HG02588 (cell line): ENCODE data around the gene SCN4B.

Experiments
- ATAC-seq: cut with Tn5 transposase; IDR thresholded peaks from one replicate; pipeline ENCODE4 v1.9.1; 2021; ENCODE audit warnings: mild to moderate bottlenecking, moderate library complexity; ENCODE audit not compliant: unreplicated experiment

Gene SCN4B

DNA sequence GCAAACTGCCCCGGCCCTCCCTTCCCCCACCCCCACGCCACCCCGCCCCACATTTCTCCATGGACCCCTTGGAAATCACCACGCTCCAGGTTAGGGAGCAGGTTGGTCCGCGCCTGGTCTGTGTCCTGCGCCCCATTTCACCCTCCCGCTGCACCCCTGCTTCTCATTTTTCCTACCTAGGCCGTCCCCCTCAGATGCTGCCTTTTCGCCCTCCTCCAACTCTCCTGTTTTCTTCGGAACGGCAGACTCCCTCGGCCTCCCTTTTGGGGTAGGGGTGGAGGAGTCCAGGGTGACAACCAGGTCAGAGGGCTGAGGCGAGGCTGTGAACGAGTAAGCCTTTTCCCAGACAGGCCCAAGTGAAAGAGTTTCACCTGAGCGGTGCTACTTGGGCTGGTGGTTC is 893 bp upstream of the SCN4B start:
- no peak for ATAC-seq

DNA sequence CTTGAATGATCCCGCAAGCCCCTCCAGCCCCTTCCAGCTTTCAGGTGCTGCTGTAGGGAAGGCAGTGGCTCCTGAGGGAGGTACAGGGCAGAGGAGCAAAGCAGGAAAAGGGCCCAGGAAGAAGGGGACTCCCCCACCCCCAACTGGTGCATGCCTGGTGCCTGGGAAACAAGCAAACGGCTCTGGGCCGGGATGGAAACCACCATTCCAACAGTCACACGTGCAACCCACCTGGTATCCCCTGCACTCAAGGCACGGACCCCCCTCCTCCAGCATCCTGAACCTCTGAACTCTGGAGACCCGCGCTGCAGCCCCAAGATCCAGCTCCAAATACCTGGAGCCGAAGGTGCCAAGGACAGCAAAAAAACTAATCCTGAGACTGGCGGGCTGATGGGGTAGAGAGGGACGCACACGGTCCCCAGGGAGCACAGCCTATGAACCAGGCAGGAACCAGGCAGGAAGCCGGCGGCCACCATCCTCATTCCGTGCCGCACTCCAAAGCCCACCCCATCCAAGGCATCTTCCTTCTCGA is 537 bp downstream of the SCN4B start:
- ATAC-seq, result no peak

- no peak for ATAC-seq
These were observed 1.2 kb downstream of the SCN4B start for GRCh38 chr11:118151431-118151830.

- no peak for ATAC-seq
These were observed 3.1 kb downstream of the SCN4B start for GRCh38 chr11:118149493-118149892.

GRCh38 chr11:118148856-118149255 is 3.8 kb downstream of the SCN4B start:
- ATAC-seq, result no peak

DNA sequence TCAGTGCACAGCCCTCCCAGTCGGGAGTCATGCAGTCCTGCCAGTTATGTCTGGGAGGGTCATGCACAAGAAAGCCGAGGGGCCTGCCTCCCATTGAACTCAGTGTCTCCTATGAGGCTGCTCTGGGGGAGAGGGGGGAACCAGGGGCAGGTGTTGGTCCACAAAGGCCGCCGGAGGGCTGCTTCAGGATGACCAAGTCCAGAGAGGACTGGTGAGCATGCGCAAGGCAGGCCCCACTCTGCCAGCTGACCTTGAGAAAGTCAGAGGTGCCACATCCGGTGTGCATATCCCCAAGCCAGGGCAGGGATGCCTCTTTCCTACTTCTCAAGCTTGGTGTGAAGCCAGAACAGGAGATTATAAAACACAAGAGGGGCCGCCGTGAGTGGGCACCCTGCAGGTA is 4.4 kb downstream of the SCN4B start:
- no peak for ATAC-seq

DNA sequence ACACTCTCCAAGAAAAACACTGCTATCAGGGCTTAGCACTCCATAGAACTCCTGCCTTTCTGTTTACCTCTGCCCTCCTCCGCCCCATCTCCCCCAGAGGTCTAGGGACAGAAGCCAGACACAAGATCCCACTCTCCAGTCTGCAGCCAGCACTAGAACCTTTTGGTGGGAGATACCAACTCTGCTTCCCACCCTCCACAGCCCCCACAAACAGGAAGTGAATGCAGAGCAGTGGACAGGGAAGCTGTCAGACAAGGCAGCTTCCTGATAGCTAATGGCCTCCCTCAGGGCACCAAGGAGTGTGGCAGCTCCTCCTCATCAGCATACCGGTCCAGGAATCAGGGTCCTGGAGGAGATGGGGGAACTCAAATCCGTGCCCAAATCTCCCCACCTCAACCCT is 5.1 kb downstream of the SCN4B start:
- ATAC-seq, result no peak

- no peak for ATAC-seq
These were observed 6.1 kb downstream of the SCN4B start for GRCh38 chr11:118146554-118146953.

DNA sequence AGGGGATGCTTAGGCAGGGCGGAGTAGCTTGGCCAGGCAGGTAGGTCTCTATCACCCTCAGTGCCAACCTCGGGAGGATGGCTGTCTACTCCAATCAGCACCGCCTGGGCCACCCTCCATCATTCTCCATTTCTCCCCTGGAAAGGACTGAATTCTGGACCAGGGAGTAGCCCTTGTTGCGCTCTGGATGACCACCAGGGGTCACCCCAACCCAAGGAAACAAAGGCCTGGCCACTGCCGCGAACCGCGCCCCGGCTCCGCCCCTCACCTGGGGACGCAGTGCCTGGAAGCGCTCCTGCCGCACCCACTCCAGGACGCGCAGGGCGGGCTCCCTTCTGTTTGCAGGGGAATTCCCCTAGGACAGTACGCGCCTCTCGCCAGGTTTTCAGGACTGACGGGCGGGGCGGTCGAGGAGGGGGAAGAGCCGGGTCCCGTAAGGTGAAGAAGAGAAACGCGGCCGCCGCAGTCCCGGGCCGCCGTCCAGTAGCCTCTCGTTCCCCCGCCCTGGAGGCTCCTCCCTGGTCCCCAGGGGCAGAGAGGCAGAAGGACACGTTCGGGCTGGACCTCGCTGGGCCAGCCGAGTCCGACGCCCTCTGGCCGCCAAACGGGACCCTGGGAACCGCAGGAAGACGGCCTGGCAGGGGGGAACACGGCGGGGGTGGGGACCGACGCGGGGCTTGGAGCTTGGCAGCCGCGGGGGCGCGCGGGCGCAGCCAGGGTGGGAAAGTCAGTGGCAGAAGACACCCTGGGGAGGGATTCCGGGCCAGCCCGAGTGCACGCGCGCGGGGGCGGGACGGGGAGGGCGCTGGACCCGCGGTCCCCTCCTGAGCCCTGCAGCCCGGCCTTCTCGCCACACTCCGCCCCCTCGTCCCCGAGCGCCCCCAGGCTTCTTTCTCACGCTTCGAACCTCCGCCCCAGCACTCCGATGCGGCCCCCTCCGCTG is 7.1 kb downstream of the SCN4B start:
- ATAC-seq, result peak; percentile 82

- ATAC-seq, result no peak
These were observed 8.0 kb downstream of the SCN4B start for GRCh38 chr11:118144301-118145268.

DNA sequence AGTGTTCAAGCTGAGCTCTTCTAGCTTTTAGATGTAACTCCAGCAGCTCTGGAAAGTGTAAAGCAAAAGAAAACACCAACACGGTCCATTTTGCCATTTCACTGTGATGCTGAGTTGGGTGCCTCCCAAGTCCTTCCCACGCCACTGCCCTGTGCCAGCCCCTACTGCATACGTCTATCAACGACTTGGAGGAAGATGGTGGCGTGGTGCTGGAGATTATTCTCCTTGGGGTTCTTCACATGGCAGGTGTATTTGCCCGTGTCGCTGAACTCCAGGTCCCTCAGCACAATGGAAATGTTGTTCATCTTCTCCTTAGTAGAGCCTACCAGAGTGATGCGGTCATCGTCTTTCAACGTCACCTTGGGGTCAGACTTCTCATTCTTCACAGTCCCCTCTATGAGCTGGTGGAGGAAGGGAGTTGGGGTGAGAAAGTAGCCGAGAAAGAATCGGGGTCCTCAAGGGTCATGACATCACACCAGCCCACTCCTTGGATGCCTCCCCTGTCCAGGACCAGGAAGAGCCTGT is 8.9 kb downstream of the SCN4B start:
- no peak for ATAC-seq

DNA sequence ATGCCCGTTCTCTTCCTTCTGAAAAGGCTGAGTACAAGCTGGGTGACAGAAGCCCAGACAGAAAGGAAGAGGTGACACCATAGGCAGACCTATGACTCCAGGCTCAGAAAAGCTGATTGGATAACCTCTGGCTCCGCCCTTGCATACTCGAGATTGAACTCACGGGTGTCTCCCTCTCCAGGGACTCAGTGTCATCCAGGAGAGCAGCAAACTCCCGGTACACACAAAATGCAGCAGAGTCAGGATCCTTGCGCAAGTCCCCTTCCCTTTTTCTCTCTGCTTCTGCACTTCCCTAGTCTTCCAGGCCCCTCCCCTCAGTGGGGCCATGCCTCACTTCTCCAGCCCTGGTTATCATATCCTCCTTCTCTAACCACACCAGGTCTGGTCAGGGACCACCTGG is 9.8 kb downstream of the SCN4B start:
- ATAC-seq, result no peak

DNA sequence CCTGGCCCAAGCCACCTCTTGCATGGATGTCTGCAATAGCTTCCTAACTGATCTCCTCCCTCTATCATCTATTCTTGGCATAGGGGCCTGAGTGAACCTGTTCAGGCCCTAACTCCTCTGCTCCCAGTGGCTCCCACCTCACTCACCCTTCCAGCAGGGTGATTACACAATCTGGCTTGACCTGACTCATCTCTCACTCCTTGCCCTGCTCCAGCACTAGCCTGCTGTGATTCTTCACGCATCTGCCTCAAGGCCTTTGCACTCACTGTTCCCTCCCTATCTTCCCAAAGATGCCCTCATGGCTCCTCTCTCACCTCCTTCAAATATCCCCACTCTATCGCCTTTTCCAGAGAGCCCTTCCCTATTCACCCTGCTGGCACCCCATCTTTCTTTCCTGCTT is 10.5 kb downstream of the SCN4B start:
- ATAC-seq, result no peak

- ATAC-seq, result no peak
These were observed 13.0 kb downstream of the SCN4B start for GRCh38 chr11:118139578-118139977.

DNA sequence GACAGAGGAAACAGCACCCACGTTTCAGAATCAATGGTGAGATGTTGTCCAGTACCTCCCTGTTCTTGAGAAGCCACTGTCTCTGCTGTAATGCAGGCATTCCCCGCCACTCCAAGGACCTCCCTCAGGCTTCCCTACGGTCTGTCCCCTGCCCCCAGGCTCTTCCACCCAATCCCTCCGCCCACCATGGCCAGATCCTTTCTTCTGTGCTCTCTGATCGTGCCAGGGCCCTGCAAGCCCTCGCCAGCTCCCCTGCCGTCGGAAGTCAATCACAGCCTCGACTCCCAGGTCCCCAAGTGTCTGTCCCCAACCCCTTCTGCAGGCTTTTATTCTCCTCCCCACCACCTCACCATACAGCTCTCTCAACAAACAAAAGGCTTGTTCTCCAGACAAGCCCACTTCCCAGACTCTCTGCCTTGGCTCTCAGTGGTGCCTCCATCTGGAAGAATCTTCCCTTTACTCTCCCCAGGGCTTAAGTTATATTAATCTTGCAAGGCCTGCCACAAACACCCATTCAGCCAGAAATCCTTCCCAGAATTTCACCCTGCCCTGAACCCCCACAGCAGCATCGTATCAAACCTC is 13.7 kb downstream of the SCN4B start:
- no peak for ATAC-seq

- no peak for ATAC-seq
These were observed 15.8 kb downstream of the SCN4B start for GRCh38 chr11:118136801-118137200.

DNA sequence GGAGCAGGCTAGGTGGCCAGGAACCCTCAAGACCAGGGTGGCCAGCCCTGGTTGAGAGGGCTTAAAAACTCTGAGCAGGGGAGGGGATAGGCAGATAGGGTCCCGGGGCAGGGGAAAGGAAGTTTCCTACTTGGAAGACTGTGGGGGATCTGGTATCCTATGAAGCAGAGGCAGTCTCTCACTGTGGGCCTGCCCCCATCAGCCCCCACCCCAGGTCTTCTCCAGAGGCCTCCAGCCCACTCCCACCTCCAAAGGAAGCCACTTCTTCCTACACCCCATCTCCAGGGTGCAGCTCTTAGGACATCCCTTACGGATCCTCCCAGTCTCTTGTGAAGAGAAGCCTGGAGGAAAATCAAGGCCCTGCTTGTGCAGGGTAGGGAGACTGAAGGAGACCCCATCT is 16.3 kb downstream of the SCN4B start:
- no peak for ATAC-seq

- ATAC-seq, result no peak
These were observed 16.8 kb downstream of the SCN4B start for GRCh38 chr11:118135796-118136165.

DNA sequence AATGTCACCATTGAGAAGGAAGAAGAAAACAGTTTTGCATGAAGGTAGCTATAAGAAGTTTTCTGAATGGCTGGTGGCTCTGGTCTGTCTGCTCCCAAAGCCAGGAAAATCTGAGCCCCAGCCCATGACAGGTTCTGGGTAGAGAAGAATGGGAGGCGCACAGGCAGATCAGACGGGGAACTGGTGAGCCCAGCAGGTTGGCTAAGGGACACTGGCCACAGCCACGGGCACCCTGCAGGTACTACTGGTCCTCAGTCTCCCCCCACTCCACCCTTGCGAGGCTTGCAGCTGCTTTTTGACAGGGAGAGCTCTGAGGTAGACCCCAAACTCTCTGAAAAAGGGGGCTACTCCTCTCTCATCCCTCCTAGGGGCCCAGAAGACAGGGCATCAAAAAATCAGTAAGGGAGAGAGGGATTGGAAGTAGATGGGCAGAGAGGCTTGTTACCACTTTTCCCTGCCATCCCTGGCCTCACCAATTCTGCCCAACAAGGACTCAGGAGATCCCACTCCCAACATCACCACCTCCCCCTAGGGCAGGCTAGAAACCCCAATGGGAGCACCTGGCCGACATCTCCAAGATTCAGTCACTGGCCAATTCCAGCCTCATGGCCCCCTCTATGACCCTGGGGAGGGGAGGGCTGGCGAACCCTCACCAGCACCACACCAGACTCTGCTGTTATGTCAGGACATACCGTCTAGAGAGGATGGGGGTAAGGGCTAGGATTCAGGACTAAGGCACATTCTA is 17.4 kb downstream of the SCN4B start:
- ATAC-seq, result no peak

DNA sequence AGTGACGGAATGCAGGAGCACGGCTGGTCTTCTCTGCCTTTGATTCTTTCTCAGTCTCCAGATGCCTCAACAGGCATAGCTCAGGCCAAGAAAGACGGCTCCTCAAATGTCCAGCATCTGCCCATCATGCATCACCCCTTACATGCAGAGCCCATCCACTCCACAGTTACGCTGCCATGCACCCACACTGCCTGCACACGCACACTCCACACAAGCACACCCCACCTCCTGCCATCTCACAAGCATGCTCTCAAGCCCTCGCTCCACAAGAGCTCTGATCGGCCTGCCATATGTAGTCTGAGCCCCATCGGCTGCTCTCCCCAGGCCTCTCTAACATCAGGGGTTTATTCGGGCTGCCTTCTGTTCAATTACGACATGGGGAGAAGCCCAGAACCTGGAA is 18.8 kb downstream of the SCN4B start:
- no peak for ATAC-seq
